Esophagus squamous epithelium (tissue), 4 donors: ENCODE results near the gene TSKS.

Source experiments
- CTCF ChIP-seq, 6 experiments: fragments of 450-650 bp in 4 of 6; fragments of 200-600 bp in 2 of 6; sonication (generic) in 2 of 6; IDR thresholded peaks; one replicate each; pipeline ENCODE4 v1.5.1; 2016 to 2019; ENCODE audit warnings: antibody characterized with exemption in 6 of 6, mild to moderate bottlenecking in 4 of 6, moderate library complexity in 4 of 6
- POLR2A ChIP-seq, 4 donors: fragments of 450-650 bp; IDR thresholded peaks; one replicate each; pipeline ENCODE4 v1.6.1; 2017; ENCODE audit warnings: antibody characterized with exemption in 4 of 4, mild to moderate bottlenecking in 4 of 4, moderate library complexity in 3 of 4

DNA sequence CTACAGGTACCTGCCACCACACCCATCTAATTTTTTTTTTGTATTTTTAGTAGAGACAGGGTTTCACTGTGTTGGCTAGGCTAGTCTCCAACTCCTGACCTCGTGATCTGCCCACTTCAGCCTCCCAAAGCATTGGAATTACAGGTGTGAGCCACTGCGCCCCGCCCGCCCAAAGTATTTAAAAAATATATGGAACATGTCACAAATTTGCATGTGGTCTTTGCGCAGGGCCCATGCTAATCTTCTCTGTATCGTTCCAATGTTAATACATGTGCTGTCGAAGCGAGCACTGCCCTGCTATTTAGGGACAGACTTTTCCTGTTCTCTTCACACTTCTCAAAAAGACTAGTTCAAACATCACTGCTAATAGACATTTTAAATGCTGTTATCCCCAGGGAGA lies 1.2 kb upstream of the TSKS start:
- TF ChIP-seq POLR2A (IDR thresholded peaks at IDR 0.05) (no peak), CTCF (IDR thresholded peaks at IDR 0.05) (no peak)
